ENCODE results near the gene AFAP1.

The AFAP1 gene

DNA sequence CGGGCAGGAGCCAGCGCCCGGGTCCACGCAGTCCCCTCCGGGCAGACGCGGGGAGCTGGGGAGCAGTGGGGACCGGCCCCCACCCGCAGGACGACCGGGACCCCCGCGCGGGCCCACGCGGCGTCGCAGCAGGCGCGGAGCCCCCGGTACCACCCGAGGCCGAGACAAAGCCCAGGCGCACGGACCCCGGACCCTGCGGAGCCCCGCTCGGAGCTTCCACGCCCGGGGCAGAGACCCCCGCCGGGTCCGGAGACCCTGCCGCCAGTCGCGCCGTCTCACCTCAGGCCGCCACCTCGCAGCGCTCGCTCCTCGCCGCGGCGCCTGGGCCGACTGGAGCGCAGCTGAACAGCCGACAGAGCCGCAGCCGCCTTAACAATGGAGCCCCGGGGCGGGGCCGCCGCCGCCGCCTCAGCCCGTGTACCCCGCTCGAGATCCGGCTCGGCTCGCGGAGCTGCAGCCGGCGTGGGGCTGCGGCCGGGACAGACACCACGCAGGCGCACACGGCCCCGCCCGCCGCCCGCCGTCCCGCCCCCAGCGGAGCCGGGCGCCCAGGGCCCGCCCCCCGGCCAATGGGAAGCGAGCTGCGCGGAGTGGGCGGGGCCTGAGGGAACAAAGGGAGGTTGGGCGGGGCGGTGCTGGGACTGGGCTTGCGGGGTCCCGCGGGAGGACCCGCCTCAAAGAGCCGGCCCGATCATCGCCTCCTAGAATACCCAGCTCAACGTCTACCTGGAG lies at the start of gene AFAP1:
Gene AFAP1, minus strand, starts transcription at position 485 of the 732 bp plus-strand sequence. CDS start 67,783 bp downstream, outside the sequence.
- peak within 1 kb of the TSS; percentile 86 for H3K4me3 ChIP-seq (ENCODE audit: low read depth, low read length)
- TF ChIP-seq CTCF (IDR thresholded peaks at IDR 0.05; ENCODE audit: low read depth, low read length, missing control alignments): no peak
- peaks cover under 1% of the 10 kb centered on the region for H3K36me3 ChIP-seq (replicated peaks)
- H3K27ac ChIP-seq: peak within 1 kb of the TSS; percentile 66
- in situ Hi-C loops (cut with HindIII; ENCODE audit: low pct_ligation_motif_present, low sequenced_read_pairs): no loop called here
- H3K27me3 ChIP-seq (replicated peaks): no peaks in the 10 kb centered on the region
- DNase-seq: peak; percentile 60

- TF ChIP-seq CTCF (IDR thresholded peaks at IDR 0.05; ENCODE audit: low read depth, low read length, missing control alignments): no peak
- peak; percentile 45 for DNase-seq
- in situ Hi-C loops (cut with HindIII; ENCODE audit: low pct_ligation_motif_present, low sequenced_read_pairs): no loop called here
- Histone ChIP-seq H3K27me3 (replicated peaks) (no peaks in the 10 kb centered on the region), H3K27ac (peak overlapping the region; percentile 67), H3K4me3 (ENCODE audit: low read depth, low read length) (no peak overlapping the region), H3K36me3 (replicated peaks) (no peaks in the 10 kb centered on the region)
These were observed 48.8 kb upstream of the AFAP1 start for GRCh38 chr4:7988437-7988836.

DNA sequence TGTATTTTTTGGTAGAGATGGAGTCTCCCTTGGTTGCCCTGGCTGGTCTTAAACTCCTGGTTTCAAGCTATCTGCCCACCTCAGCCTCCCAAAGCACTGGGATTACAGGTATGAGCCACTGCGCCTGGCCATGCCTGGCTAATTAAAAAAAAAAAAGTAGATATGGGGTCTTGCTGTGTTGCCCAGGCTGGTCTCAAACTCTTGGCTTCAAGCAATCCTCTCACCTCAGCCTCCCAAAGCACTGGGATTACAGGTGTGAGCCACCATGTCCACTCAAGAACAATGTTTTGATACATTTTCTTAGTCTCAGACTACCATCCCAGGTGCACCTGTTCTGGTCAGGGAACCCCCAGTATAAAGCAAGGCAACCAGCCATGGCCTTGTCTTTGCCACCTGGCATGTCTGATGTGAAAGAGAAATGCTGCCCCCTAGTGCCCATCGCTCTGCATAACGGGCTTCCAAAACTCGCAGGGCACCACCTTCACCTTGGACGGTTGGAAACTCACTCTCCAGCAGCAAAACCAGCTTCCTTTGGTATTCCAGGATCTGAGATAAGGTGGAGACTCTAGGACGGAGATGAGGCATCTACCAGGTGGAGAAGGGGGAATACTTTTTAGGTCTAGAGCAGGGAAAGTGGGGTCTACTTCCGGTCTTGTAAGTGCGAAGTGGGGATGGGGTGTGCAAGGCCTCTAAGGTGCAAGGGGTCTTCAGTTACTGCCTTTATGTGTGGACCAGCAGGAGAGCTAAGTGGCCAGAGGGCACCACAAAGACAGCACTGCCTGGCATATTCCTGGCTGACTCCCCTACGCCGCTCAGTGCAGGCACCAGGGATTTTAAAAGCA lies 47.7 kb upstream of the AFAP1 start:
- H3K4me3 ChIP-seq (ENCODE audit: low read depth, low read length): no peak overlapping the region
- no peaks in the 10 kb centered on the region for H3K27me3 ChIP-seq (replicated peaks)
- TF ChIP-seq CTCF (IDR thresholded peaks at IDR 0.05; ENCODE audit: low read depth, low read length, missing control alignments): peak; percentile 92
- H3K27ac ChIP-seq: peak overlapping the region; percentile 67
- DNase-seq: peak; percentile 74
- in situ Hi-C loops (cut with HindIII; ENCODE audit: low pct_ligation_motif_present, low sequenced_read_pairs): no loop called here
- no peaks in the 10 kb centered on the region for H3K36me3 ChIP-seq (replicated peaks)

DNA sequence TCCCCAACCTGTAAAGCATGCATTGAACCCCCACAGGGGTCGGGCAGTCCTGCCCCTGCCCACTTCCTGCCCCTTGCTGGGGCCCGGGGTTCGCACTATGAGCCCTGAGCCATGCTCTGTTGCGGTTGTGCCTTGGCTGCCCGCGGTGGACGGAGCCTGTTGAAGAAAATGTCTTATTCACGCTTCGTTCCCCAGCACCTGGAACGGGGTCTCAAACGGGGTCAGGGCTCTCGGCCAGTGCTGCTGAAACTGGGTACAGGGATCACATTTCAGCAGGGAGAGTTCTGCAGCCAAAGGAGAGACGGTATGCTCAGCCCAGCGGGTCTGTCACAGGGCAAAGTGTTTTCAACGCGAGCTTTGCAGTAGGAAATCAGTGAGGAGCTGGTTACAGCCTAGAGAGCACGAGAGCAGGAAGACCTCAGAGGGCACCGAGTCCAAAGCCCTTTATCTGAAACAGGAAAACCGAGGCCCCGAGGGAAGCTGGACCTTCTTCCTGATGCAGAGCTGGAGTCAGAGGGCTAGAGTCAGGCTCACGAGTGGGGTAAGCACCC lies 46.3 kb upstream of the AFAP1 start:
- in situ Hi-C loops (cut with HindIII; ENCODE audit: low pct_ligation_motif_present, low sequenced_read_pairs): no loop called here
- H3K27ac ChIP-seq: no peak overlapping the region

GRCh38 chr4:7985072-7985471 lies 45.4 kb upstream of the AFAP1 start:
- no peak overlapping the region for H3K27ac ChIP-seq
- no peaks in the 10 kb centered on the region for H3K27me3 ChIP-seq (replicated peaks)
- peak; percentile 21 for TF ChIP-seq CTCF (IDR thresholded peaks at IDR 0.05; ENCODE audit: low read depth, low read length, missing control alignments)
- no peak overlapping the region for H3K4me3 ChIP-seq (ENCODE audit: low read depth, low read length)
- in situ Hi-C loops (cut with HindIII; ENCODE audit: low pct_ligation_motif_present, low sequenced_read_pairs): no loop called here
- no peak for DNase-seq
- H3K36me3 ChIP-seq (replicated peaks): no peaks in the 10 kb centered on the region

More for the DNA sequence above, 46.3 kb upstream of the AFAP1 start:
- no peak overlapping the region for H3K4me3 ChIP-seq (ENCODE audit: low read depth, low read length)
- TF ChIP-seq CTCF (IDR thresholded peaks at IDR 0.05; ENCODE audit: low read depth, low read length, missing control alignments): no peak
- no peaks in the 10 kb centered on the region for H3K27me3 ChIP-seq (replicated peaks)
- DNase-seq: peak; percentile 31
- no peaks in the 10 kb centered on the region for H3K36me3 ChIP-seq (replicated peaks)

Measured in brain microvascular endothelial cell (primary cell).